Spleen (tissue), 11 donors: Measurements from ENCODE around the gene COL26A1. TPM values are rescaled to one million over a fixed set of nuclear protein-coding genes. Genes with fewer than 3 reads are reported as not detected.
"Not testable (repeated sequence)": the region's sequence is repeated elsewhere in the genome, so short reads cannot be mapped to it uniquely, and the experiment has no call there.

Source experiments
- DNase-seq: peaks from one replicate; pipeline ENCODE4 v3.0.0-alpha.2; 2020
- H3K27ac ChIP-seq, 8 donors: fragments of 200-600 bp; sonication (generic) in 7 of 8; 1 replicate in 4 of 8; 2 replicates in 4 of 8; pipeline versions ENCODE4 v1.5.0 to v1.8.0; 2016 to 2021; ENCODE audit warnings: inconsistent platforms in 4 of 8, mild to moderate bottlenecking in 4 of 8, moderate library complexity in 1 of 8
- H3K27me3 ChIP-seq, 7 donors: fragments of 200-600 bp; sonication (generic) in 6 of 7; replicated peaks in 1 of 7; 1 replicate in 4 of 7; 2 replicates in 3 of 7; pipeline versions ENCODE4 v1.5.0 to v1.8.0; 2016 to 2021; ENCODE audit warnings: inconsistent platforms in 3 of 7, mild to moderate bottlenecking in 1 of 7
- H3K36me3 ChIP-seq, 6 donors: fragments of 200-600 bp; sonication (generic) in 5 of 6; 1 replicate in 4 of 6; 2 replicates in 2 of 6; pipeline versions ENCODE4 v1.5.0 to v1.8.0; 2016 to 2021; ENCODE audit warnings: inconsistent platforms in 2 of 6
- H3K4me1 ChIP-seq, 6 donors: fragments of 200-600 bp; sonication (generic) in 5 of 6; 1 replicate in 3 of 6; 2 replicates in 3 of 6; pipeline versions ENCODE4 v1.5.0 to v1.8.0; 2016 to 2021; ENCODE audit warnings: inconsistent platforms in 3 of 6
- H3K4me3 ChIP-seq, 8 donors: fragments of 200-600 bp; sonication (generic) in 7 of 8; 1 replicate in 4 of 8; 2 replicates in 4 of 8; pipeline versions ENCODE4 v1.5.0 to v1.8.0; 2016 to 2021; ENCODE audit warnings: inconsistent platforms in 4 of 8, mild to moderate bottlenecking in 4 of 8, moderate library complexity in 2 of 8
- H3K9me3 ChIP-seq, 8 donors: fragments of 200-600 bp; sonication (generic) in 7 of 8; 1 replicate in 4 of 8; 2 replicates in 4 of 8; pipeline versions ENCODE4 v1.5.0 to v1.8.0; 2016 to 2021; ENCODE audit warnings: inconsistent platforms in 4 of 8
- POLR2A ChIP-seq, 3 donors: fragments of 450-650 bp; IDR thresholded peaks; one replicate each; pipeline ENCODE4 v1.5.1; 2017; ENCODE audit warnings: antibody characterized with exemption in 3 of 3, mild to moderate bottlenecking in 1 of 3
- POLR2AphosphoS5 ChIP-seq, 3 donors: sonication (generic); formaldehyde crosslinking; IDR thresholded peaks; one replicate each; pipeline ENCODE4 v1.5.1; 2017; ENCODE audit warnings: antibody characterized with exemption in 3 of 3
- WGBS, 5 donors: extraction: QIAGEN DNeasy Blood & Tissue Kit in 3 of 5; methylation state at CpG; one replicate each; pipeline versions ENCODE4 v1.1.5 to v1.1.7; 2013 to 2018; 5-methylcytosine and 5-hydroxymethylcytosine counted together
- intact Hi-C: fragments of 100-400 bp; cut with DNase I; formaldehyde crosslinking; loops from one replicate; pipeline ENCODE4 v1.15.0; 2023; ENCODE audit warnings: low total_unique reads
- polyA plus RNA-seq, 3 donors: library from polyadenylated mRNA; stranded (reverse); fragments of 200-250 nt; gene quantifications; one replicate each; pipeline ENCODE4 v1.2.1, GENCODE V29; 2013
- total RNA-seq, 7 donors: library from RNA; depleted of rRNA in 3 of 7; stranded (reverse); fragments of >200 nt in 3 of 7; fragmentation: NEBNext Ultra II Directional in 4 of 7; extraction: Animal tissue kit (Norgen Biotek cat#: 25700) in 4 of 7; gene quantifications; one replicate each; pipeline versions ENCODE4 v1.1.0 to v1.2.1, GENCODE V29; 2016 to 2021
- TF ChIP-seq, protein P1 (sequence below), 11 experiments: fragments of 200-600 bp in 7 of 11; fragments of 450-650 bp in 4 of 11; sonication (generic) in 4 of 11; IDR thresholded peaks in 8 of 11; conservative IDR thresholded peaks in 3 of 11; 1 replicate in 7 of 11; 2 replicates in 4 of 11; pipeline versions ENCODE4 v1.4.0 to v1.8.0; 2016 to 2021; ENCODE audit warnings: antibody characterized with exemption in 11 of 11, inconsistent platforms in 4 of 11, mild to moderate bottlenecking in 1 of 11
- donor health status: healthy with polysubstance abuse.
- donor health status: DM: no; HTN: no; CAD: no; lungs with moderate emphysema.
- donor health status: DM: no; HTN: no; CAD: no.
- donor health status: Bipolar disorder and iron deficiency.
- donor health status: healthy.
- donor health status: DM: no; HTN: no; CAD: no.
- donor health status: DM: yes; HTN: yes; CAD: no.

COL26A1 gene
- total and polyA plus RNA-seq, 10 donors, result 0.15 to 0.32 (median 0.22) TPM; not detected in 4

DNA sequence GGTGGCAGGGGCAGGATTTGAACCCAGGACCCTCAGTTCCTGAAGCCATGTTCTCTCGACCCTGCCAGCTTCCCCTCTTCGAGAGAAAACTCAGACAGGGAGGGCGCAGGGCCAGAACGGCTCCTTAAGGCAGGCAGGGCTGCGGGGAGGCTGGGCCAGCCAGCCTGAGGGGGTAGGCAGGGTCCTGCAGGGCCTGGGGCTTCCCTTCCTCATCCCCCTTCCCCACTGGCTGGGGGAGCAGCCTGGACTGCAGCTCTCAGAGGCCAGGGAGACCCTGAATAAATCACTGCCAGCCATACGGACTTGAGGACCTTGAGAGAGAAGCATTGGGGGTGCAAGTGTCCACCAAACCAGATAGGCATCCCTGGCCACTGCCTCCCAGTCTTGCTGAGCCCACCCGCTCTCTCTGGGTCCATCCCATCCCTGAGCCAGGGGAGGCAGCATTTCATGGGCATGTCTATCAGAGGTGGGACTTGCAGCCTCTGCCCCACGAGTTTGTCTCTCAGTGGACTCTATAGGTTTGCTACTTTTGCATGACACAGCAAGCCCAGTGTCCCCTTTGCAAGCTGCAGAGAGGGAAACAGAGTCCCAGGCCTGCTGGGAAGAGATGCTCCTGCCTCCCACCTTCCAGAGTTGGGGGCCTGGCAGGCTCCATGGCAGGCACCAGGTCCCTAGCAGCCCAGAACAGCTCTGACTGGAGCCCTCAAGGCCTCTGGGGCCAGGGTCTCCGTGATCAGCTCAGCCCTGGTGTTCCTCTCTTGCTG is 195.5 kb downstream of the COL26A1 start:
- intact Hi-C loops, result no loop called here
- H3K4me1 ChIP-seq, result no peaks in the 10 kb centered on the region
- no peaks in the 10 kb centered on the region for H3K36me3 ChIP-seq
- peaks cover 0 to 13% (median 0%) of the 10 kb centered on the region in 7 donors for H3K27me3 ChIP-seq
- H3K27ac ChIP-seq, result no peak overlapping the region
- H3K9me3 ChIP-seq, result peaks cover 0 to 4% (median 0%) of the 10 kb centered on the region in 8 donors
- no peak for TF ChIP-seq POLR2A (IDR thresholded peaks at IDR 0.05)
- no peak overlapping the region for H3K4me3 ChIP-seq
- DNase-seq, result no peak
- WGBS, 5 donors, result 49 to 85% (median 73%) methylated on average over 3 to 9 of the region's 9 CpGs

DNA sequence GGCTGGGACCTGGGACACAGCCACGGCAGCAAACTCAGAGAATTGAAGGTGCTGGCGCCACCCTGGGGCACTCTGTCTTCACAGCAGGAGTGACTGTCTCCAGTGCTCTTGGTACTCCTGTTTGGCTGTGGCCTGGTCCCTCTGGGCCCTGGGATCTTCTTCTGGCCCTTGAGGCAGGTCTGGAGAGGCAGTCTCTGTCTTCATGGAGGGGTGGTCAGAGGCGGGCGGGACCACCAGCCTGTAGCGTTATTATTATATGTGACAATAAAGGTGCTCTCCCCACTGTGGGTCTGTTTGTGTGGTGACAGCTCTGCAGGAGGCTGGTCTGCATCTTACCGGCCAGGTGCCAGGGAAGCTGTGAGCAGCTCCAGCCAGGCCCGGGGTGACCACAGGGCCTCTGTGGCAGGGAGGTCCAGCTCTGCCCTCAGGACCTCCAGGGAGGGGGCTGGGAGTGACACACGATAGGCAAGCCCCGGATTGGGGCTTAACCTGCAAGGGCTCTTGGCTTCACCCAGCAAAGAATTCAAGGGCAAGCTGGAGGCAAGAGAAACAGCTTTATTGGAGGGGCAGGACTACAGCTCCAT is 196.2 kb downstream of the COL26A1 start:
- no peak for TF ChIP-seq POLR2A (IDR thresholded peaks at IDR 0.05)
- TF ChIP-seq, protein P1, sequence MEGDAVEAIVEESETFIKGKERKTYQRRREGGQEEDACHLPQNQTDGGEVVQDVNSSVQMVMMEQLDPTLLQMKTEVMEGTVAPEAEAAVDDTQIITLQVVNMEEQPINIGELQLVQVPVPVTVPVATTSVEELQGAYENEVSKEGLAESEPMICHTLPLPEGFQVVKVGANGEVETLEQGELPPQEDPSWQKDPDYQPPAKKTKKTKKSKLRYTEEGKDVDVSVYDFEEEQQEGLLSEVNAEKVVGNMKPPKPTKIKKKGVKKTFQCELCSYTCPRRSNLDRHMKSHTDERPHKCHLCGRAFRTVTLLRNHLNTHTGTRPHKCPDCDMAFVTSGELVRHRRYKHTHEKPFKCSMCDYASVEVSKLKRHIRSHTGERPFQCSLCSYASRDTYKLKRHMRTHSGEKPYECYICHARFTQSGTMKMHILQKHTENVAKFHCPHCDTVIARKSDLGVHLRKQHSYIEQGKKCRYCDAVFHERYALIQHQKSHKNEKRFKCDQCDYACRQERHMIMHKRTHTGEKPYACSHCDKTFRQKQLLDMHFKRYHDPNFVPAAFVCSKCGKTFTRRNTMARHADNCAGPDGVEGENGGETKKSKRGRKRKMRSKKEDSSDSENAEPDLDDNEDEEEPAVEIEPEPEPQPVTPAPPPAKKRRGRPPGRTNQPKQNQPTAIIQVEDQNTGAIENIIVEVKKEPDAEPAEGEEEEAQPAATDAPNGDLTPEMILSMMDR (IDR thresholded peaks at IDR 0.05 in 8 of 11, conservative IDR thresholded peaks at IDR 0.05 in 3 of 11), result no peak
- Histone ChIP-seq H3K4me3 (no peak overlapping the region), H3K27ac (no peak overlapping the region), H3K27me3 (peaks cover 0 to 17% (median 0%) of the 10 kb centered on the region in 7 donors), H3K4me1 (peaks cover 0 to 5% (median 0%) of the 10 kb centered on the region in 6 donors), H3K36me3 (no peaks in the 10 kb centered on the region), H3K9me3 (peaks cover 0 to 4% (median 0%) of the 10 kb centered on the region in 8 donors)
- 70 to 80% (median 74%) methylated on average over 5 to 9 of the region's 9 CpGs for WGBS, 5 donors
- no peak for DNase-seq
- intact Hi-C loops, result no loop called here

DNA sequence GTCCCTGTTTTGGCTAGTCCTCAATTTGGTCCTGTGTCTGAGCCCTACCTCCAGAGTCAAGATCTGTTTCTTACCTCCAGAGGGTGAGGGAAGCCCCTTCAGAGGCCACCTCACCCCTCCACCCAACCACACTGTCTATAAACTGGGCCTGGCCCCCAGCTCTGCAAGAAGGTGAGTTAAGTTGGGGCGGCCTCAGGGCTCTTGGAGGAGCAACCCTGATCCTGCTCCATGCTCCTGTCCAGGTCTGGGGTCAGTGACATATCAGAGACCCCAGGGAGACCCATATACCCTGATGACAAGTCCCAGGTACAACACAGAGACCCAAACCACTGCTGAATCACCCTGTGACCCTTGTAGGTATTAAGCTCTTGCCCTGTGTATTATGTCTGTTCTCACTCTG is 196.9 kb downstream of the COL26A1 start:
- H3K4me1 ChIP-seq, result peaks cover 0 to 9% (median 0%) of the 10 kb centered on the region in 6 donors
- WGBS, 5 donors, result 92 to 100% (median 94%) methylated on average over 1 of the region's 1 CpG; no CpG with 5 or more reads in 1 of the 5 donors
- no peaks in the 10 kb centered on the region for H3K36me3 ChIP-seq
- intact Hi-C loops, result no loop called here
- H3K27ac ChIP-seq, result no peak overlapping the region
- DNase-seq, result no peak
- TF ChIP-seq POLR2A (IDR thresholded peaks at IDR 0.05), result no peak
- TF ChIP-seq POLR2AphosphoS5 (IDR thresholded peaks at IDR 0.05), result no peak
- TF ChIP-seq, protein P1 (IDR thresholded peaks at IDR 0.05 in 8 of 11, conservative IDR thresholded peaks at IDR 0.05 in 3 of 11), result no peak
- no peak overlapping the region for H3K4me3 ChIP-seq
- peaks cover 0 to 4% (median 0%) of the 10 kb centered on the region in 8 donors for H3K9me3 ChIP-seq
- H3K27me3 ChIP-seq, result peaks cover 0 to 19% (median 0%) of the 10 kb centered on the region in 7 donors

DNA sequence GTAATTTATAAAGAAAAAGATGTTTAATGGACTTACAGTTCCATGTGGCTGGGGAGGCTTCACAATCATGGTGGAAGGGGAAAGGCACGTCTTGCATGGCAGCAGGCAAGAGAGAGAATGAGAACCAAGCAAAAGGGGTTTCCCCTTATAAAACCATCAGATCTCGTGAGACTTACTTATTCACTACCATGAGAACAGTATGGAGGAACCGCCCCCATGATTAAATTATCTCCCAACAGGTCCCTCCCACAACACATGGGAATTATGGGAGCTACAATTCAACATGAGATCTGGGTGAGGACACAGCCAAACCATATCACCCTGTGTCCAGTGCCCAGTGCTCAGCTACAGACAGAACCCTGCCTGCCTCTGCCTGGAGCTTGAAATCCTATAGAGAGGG is 197.3 kb downstream of the COL26A1 start:
- H3K4me3 ChIP-seq, H3K36me3 ChIP-seq, intact Hi-C loops, H3K9me3 ChIP-seq, DNase-seq, H3K27ac ChIP-seq, H3K4me1 ChIP-seq: not testable (repeated sequence)
- peaks cover 0 to 19% (median 0%) of the 10 kb centered on the region in 7 donors for H3K27me3 ChIP-seq
- WGBS, 5 donors, result 64 to 76% (median 71%) methylated on average over 3 of the region's 3 CpGs

DNA sequence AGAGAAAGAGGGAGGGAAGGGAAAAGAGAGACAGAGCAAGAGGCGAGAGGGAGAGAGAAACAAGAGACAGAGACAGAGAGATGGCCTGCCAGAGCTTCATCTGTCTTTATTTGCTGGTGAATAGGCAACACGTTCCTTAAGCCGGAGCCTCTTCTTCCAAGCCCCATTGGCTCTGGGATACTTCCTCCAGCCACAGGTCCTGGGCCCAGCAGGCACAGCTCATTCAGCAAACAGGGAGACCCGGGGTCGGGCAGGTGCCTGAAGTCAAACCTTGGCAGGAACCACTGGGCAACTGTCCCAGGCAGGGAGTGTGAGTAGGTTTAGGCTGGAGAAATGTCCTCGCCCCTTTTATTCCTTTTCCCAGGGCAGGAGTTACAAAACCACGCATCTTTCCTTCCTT is 198.2 kb downstream of the COL26A1 start:
- 76 to 84% (median 82%) methylated on average over 7 of the region's 7 CpGs for WGBS, 5 donors
- H3K27ac ChIP-seq, result no peak overlapping the region
- H3K27me3 ChIP-seq, result peaks cover 0 to 19% (median 0%) of the 10 kb centered on the region in 7 donors
- H3K4me1 ChIP-seq, result peaks cover 0 to 9% (median 0%) of the 10 kb centered on the region in 6 donors
- peaks cover 0 to 4% (median 0%) of the 10 kb centered on the region in 8 donors for H3K9me3 ChIP-seq
- DNase-seq, result no peak
- no peak for TF ChIP-seq POLR2A (IDR thresholded peaks at IDR 0.05)
- TF ChIP-seq, protein P1 (IDR thresholded peaks at IDR 0.05 in 8 of 11, conservative IDR thresholded peaks at IDR 0.05 in 3 of 11), result no peak
- no peak overlapping the region for H3K4me3 ChIP-seq
- no peaks in the 10 kb centered on the region for H3K36me3 ChIP-seq
- intact Hi-C loops, result no loop called here

DNA sequence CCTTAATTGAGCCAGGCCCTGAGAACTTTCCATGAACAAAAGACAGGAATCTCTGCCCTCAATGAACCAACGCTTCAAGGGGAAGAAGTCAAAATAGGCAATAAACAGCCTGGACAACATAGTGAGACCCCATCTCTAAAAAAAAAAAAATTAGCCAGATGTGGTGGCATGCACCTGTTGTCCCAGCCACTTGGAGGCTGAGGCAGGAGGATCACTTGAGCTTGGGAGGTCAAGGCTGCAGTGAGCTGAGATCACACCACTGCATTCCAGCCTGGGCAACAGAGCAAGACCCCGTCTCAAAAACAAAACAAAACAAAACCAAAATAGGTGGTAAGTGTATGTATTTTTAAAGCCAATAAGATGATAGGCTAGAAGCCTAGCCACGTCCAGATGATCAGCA is 198.6 kb downstream of the COL26A1 start:
- H3K4me3 ChIP-seq, DNase-seq, H3K4me1 ChIP-seq, H3K9me3 ChIP-seq, intact Hi-C loops, H3K27ac ChIP-seq, H3K36me3 ChIP-seq: not testable (repeated sequence)
- 62 to 81% (median 72%) methylated on average over 3 of the region's 3 CpGs for WGBS, 5 donors
- peaks cover 0 to 19% (median 0%) of the 10 kb centered on the region in 7 donors for H3K27me3 ChIP-seq
